Activated naive CD8-positive, alpha-beta T cell treated with anti-CD3 and anti-CD28 coated beads, Interleukin-2, amount 50 U/mL, for 24 hours (primary cell): ENCODE results near the gene TMEM158.
A peak's percentile ranks its signal among the peaks of the same experiment; 100 is the strongest.

ENCODE experiments used
- ATAC-seq: fragments of 150-1000 bp; cut with Tn5 transposase; one replicate; pipeline ENCODE4 v1.10.0; 2021
- DNase-seq: peaks from one replicate; pipeline ENCODE4 v3.0.0; 2021
- H3K27ac Mint-ChIP-seq: one replicate; pipeline ENCODE4 v1.8.0; 2021; ENCODE audit warnings: mild to moderate bottlenecking, mixed read lengths
- H3K27me3 Mint-ChIP-seq: one replicate; pipeline ENCODE4 v1.8.0; 2021; ENCODE audit warnings: mixed read lengths
- H3K36me3 Mint-ChIP-seq: one replicate; pipeline ENCODE4 v1.8.0; 2021; ENCODE audit warnings: low read depth, mixed read lengths
- H3K4me1 Mint-ChIP-seq: one replicate; pipeline ENCODE4 v1.8.0; 2021; ENCODE audit warnings: mixed read lengths
- H3K4me3 Mint-ChIP-seq: one replicate; pipeline ENCODE4 v1.8.0; 2021; ENCODE audit warnings: mild to moderate bottlenecking, moderate library complexity, mixed read lengths
- H3K9me3 Mint-ChIP-seq: one replicate; pipeline ENCODE4 v1.8.0; 2021; ENCODE audit warnings: mixed read lengths

Gene TMEM158

DNA sequence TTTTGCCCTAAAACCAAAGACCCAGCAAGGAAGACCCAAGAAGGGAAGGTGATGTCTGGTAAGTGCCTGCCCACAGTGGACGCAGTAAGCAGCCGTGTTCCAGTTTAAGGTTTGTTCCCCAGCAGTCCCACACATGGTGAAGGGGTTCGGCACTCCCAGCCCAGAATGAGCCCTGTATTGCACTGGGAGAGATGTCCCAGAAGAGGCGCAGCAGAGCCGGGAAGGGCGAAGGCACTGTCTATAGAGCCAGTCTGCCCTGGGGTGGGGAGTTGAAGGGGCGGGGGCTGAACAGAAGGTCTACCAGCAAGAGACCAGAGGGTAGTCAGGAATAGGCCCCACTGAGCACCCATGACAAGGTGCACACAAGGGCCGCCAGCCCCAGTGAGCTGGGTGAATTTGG is 6.4 kb downstream of the TMEM158 start:
- Mint-ChIP-seq H3K4me1 (peaks cover 8% of the 10 kb centered on the region), H3K27me3 (peaks cover 59% of the 10 kb centered on the region), H3K4me3 (no peak overlapping the region), H3K36me3 (no peaks in the 10 kb centered on the region), H3K27ac (no peak overlapping the region), H3K9me3 (no peaks in the 10 kb centered on the region)
- no peak for DNase-seq
- no peak for ATAC-seq

DNA sequence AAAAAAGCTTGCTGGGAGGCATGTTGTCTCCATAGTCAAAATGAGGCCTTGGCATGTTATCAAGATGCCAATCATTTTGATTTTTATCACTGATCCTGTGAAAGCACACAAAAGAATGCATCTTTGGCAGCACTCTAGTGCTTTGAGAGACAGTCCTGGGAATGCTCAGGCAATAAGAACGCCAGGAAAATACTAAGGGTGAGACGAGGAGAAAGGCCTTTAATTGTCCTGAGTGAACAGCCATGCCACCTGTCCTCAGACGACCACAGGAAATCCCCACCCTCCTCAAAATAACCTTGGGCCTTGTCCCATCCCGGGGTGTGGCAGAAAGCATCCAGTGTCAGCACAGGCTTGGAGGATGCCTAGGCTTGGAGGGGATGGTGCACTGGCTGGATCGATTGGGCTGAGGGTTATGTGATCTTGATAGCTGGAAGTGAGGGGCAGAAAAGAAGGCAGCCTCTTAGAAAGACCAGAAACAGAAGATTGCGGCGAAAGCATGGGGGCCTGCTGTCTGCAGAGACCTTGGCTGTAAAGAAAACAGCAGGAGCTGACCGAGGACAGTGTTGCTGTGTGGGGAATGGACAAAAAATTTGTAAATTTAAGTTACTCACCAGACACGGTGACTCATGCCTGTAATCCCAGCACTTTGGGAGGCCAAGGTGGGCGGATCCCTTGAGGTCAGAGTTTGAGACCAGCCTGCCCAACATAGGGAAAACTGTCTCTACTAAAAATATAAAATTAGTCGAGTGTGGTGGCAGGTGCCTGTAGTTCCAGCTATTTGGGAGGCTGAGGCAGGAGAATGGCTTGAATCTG is 7.3 kb downstream of the TMEM158 start:
- DNase-seq (no peak), ATAC-seq (no peak)
- H3K4me3 Mint-ChIP-seq: no peak overlapping the region
- no peak overlapping the region for H3K27ac Mint-ChIP-seq
- H3K36me3 Mint-ChIP-seq: no peaks in the 10 kb centered on the region
- H3K27me3 Mint-ChIP-seq: peaks cover 52% of the 10 kb centered on the region
- H3K9me3 Mint-ChIP-seq: no peaks in the 10 kb centered on the region
- H3K4me1 Mint-ChIP-seq: no peaks in the 10 kb centered on the region

DNA sequence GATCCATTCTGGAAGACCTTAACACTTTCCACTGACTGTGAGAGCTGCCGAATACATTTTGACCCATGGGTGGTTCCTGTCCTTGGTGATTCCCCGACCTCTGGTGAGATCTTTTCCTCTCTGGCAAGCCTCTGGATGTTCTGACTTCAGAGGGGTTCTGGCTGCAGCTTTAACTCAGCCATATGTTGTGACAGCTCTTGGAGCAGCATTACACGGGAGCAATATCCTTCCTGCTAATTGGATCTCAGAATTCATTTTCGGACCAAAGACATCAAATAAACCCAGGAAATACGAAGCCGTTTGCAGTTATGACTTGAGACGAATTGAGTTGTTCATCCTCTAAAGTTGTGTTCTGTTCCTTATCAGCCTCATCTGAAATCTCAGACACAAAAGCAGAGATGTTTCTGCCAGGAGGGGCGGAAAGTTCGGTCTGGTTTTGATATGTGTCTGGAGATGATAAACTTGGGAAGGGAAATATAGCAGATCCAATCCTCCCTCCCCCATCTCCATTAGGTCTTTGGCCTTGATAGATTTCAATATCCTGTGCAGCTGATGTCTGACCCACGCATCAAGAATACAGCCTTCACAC is 10.0 kb downstream of the TMEM158 start:
- DNase-seq (no peak), ATAC-seq (no peak)
- peaks cover 37% of the 10 kb centered on the region for H3K27me3 Mint-ChIP-seq
- H3K4me3 Mint-ChIP-seq: no peak overlapping the region
- no peaks in the 10 kb centered on the region for H3K36me3 Mint-ChIP-seq
- H3K4me1 Mint-ChIP-seq: no peaks in the 10 kb centered on the region
- no peak overlapping the region for H3K27ac Mint-ChIP-seq
- no peaks in the 10 kb centered on the region for H3K9me3 Mint-ChIP-seq

DNA sequence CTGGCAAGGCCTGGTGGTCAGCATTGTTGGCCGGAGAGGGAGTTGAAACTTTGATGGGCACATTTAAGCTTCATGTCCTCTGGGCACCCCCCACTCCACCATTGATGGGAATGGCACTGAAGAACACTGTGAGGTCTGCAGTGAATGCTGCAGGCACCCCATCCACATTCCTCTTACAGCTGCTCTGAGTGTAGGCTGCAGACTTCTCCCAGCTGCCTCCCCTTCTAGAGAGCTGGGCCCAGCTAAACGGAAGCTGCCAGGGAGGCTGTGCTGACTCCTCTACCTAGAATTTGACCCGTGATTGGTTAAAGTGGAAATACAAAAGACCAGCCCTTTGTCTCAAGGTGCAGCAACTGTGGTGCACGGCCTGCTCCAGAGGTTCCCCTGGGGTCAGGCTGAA is 10.6 kb downstream of the TMEM158 start:
- ATAC-seq: no peak
- Mint-ChIP-seq H3K4me3 (no peak overlapping the region), H3K36me3 (no peaks in the 10 kb centered on the region), H3K27ac (no peak overlapping the region), H3K27me3 (peaks cover 36% of the 10 kb centered on the region), H3K4me1 (peaks cover 3% of the 10 kb centered on the region), H3K9me3 (no peaks in the 10 kb centered on the region)
- DNase-seq: no peak

DNA sequence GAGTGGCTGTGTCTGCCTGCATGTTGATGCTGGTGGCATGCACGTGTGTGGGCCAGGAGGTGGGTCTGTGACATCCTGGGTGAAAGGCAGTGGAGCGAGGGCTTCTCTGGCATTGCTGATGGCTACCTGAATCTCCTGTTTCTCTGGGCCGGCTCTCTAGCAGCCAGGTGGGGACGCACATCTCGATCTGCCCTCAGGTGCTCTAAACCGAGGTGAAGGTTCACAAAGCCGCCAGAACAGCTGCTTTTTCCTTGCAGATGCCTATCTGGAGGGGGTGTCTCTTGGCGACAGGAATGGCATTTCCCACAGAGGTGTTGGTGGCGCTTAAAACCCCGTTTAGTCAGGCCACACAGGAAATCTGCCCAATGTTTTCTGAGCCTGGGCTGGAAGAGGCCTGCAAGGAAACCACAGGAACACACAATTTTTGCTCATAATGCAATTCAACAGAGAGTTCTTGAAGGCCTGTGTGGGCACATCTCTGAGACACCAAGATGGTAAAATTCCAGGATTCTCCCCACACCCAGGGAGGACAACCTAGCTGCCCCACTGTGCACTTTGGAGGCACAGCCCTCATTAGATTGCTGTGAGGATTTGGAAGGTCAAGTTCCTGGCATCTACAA is 11.9 kb downstream of the TMEM158 start:
- ATAC-seq (no peak), DNase-seq (no peak)
- Mint-ChIP-seq H3K4me3 (no peak overlapping the region), H3K27me3 (peaks cover 29% of the 10 kb centered on the region), H3K36me3 (no peaks in the 10 kb centered on the region), H3K4me1 (peaks cover 9% of the 10 kb centered on the region), H3K9me3 (no peaks in the 10 kb centered on the region), H3K27ac (no peak overlapping the region)

DNA sequence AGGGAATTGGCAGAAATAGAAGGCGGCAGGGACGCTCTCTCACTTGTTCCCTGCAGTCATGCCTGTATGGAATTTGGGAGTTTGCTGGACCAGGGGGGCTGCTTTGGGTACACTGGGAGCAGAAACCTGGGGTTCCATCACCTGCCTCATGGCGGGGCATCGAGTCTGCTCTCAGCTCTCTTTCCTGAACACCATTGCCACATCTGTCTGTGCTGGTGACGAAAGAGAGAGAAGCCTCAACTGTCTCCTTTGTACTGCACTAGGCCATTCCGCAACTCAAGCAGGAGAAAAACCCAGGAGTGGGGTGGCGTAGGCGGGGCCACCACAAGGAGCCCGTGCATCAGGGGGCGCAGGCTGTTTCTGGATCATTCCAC is 14.0 kb downstream of the TMEM158 start:
- H3K4me3 Mint-ChIP-seq: no peak overlapping the region
- ATAC-seq: no peak
- no peak for DNase-seq
- H3K4me1 Mint-ChIP-seq: peaks cover 20% of the 10 kb centered on the region
- no peak overlapping the region for H3K27ac Mint-ChIP-seq
- H3K9me3 Mint-ChIP-seq: no peaks in the 10 kb centered on the region
- H3K27me3 Mint-ChIP-seq: peaks cover 26% of the 10 kb centered on the region
- no peaks in the 10 kb centered on the region for H3K36me3 Mint-ChIP-seq

DNA sequence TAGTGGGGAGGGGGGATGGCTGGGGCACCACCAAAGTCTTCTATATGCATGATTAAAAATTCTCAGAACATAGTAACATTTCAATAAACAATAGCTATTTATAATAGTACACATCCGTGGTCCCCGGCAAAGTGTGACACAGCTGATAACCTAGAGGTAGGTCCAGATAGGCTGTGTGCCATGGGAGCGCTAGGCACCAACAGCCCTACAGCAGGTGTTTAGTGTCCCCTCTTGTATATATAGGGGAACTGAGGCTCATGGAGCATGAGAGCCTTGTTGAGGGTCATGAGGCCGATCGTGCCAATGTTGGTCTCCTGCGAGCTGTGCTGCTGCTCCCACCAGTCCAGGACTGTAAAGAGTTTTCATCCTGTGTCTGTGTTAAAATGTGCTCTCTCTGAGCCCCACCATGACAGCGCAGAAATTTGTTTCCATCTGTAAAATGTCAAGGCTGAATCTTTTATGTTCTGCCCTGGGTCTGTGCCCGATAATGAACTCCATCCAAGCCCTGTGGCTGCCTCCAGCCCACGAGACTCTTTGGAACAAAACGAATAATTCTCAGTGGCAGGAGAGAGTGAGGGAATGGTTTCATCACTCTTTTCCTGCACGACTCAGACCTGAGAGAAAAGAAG is 14.5 kb downstream of the TMEM158 start:
- Mint-ChIP-seq H3K27ac (no peak overlapping the region), H3K9me3 (no peaks in the 10 kb centered on the region), H3K36me3 (no peaks in the 10 kb centered on the region), H3K4me3 (no peak overlapping the region), H3K27me3 (peaks cover 25% of the 10 kb centered on the region), H3K4me1 (peaks cover 20% of the 10 kb centered on the region)
- DNase-seq: no peak
- ATAC-seq: no peak

DNA sequence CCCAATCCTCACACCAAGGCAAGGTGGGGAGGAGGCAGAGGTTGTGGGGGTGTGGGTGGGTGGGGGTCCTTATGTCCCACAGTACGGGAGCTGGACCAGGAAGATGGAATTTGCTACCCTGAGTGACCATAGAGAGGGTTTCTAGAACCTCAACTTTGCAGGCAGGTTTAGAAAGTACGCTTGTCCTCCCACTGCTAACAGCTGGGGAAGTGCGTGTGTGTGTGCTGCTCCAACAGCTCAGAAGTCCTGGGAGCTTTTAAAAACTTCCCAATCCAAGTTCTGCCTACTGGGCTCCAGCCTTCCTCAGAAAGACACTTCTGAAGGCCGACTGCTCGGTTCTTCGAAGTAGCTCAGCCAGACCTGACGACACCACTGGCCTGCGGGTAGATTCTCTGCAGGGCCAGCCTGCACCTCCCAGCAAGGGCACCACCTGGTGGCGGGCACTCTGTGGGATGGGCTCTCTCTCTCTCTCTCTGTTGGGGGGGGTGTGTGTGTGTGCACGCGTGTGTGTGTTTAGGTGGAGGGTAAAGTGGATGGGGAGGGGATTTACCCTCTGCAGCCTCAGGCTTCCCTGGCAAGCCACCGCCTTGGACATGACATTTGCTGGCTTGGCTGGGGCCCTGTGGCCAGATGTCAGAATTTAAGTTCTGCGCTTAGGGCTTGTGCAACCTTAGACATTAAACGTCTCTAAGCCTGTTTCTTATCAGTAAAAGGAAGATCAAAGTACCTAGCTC is 15.6 kb downstream of the TMEM158 start:
- no peak overlapping the region for H3K4me3 Mint-ChIP-seq
- peaks cover 20% of the 10 kb centered on the region for H3K4me1 Mint-ChIP-seq
- H3K27ac Mint-ChIP-seq: no peak overlapping the region
- H3K9me3 Mint-ChIP-seq: no peaks in the 10 kb centered on the region
- peak; percentile 80 for ATAC-seq
- H3K27me3 Mint-ChIP-seq: peaks cover 25% of the 10 kb centered on the region
- peak; percentile 82 for DNase-seq
- H3K36me3 Mint-ChIP-seq: no peaks in the 10 kb centered on the region

DNA sequence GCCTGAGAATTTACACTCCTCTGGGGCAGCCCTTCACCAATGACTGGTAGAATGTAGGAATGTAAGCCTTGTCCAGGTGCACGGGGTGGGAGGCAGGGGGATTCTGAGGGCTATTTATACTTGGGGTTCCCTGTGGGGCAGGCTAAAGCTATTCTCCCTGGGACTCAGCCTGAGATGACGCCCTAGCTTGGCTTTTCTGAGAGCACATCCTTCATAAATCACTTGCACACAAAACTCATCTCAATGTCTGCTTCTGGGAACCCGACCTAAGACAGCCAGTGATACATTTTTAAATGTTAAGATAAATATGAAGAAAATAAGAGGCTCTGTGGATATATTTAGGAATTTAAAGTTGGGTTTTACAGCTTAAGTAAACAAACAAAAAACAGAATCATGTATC is 16.6 kb downstream of the TMEM158 start:
- Mint-ChIP-seq H3K27me3 (peaks cover 23% of the 10 kb centered on the region), H3K9me3 (no peaks in the 10 kb centered on the region)

DNA sequence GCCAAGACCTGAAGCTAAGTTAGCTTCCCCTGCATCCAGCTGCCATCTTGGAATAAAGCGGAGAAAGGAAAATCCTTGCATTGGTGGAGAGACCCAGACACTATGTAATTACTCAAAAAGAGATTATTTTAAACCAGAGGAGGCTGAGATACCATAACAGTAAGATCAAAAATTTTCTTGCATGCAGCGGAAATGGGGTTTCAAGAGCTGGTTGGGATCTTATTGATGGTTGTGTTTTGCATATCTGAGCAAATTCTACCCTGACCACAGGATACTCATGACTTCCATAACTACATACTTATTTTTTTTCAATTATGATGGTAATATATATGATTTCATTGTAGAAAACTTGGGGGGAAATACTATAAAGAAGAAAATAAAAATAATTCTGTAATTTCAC is 17.5 kb downstream of the TMEM158 start:
- no peak for DNase-seq
- Mint-ChIP-seq H3K27me3 (peaks cover 24% of the 10 kb centered on the region), H3K27ac (no peak overlapping the region), H3K4me1 (peaks cover 20% of the 10 kb centered on the region), H3K9me3 (no peaks in the 10 kb centered on the region), H3K36me3 (no peaks in the 10 kb centered on the region), H3K4me3 (no peak overlapping the region)
- peak; percentile 45 for ATAC-seq

More for the DNA sequence above, 16.6 kb downstream of the TMEM158 start:
- peaks cover 20% of the 10 kb centered on the region for H3K4me1 Mint-ChIP-seq
- DNase-seq (no peak), ATAC-seq (no peak)
- no peaks in the 10 kb centered on the region for H3K36me3 Mint-ChIP-seq
- H3K27ac Mint-ChIP-seq: no peak overlapping the region
- no peak overlapping the region for H3K4me3 Mint-ChIP-seq

DNA sequence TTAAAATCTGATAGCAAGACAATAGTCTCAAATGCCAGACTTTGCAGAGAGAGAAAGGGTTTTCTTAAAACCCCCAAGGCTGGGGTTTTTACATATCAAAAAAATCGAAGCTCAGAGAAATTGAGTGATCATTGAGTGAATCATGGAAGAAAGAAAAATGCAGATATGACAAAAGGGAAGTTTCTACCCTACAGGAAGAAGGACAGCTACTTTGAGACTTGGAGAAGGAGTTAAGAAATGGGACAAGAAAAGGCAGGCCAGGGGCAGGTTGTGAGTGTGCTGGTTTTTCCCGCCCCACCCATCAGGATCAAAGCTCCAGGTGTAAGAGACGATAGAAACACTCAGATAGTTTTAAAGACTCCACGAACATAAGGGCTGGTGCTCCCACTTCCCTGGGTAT is 18.6 kb downstream of the TMEM158 start:
- Mint-ChIP-seq H3K4me1 (peaks cover 20% of the 10 kb centered on the region), H3K27me3 (peaks cover 24% of the 10 kb centered on the region), H3K9me3 (no peaks in the 10 kb centered on the region), H3K4me3 (no peak overlapping the region), H3K27ac (no peak overlapping the region), H3K36me3 (no peaks in the 10 kb centered on the region)
- ATAC-seq (no peak), DNase-seq (no peak)

DNA sequence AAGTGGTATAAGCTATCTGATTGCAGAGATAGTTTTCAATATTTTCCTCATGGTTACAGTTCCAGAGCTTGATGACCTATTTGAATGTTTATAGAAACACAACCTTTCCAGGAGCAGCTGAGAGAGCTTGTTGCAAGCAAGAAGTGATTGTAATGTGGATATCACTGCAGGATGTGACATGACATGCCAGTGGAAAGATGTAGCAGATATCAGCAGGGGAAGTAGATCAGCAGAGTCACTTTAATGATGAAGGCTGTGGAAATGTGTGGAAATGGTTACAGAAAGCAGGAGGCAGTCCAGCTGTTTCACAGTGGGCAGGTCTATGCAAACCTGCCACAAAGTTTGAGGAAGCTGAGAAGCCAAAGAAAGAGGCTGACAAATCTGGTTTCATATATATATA is 21.0 kb downstream of the TMEM158 start:
- H3K9me3 Mint-ChIP-seq: no peaks in the 10 kb centered on the region
- H3K27me3 Mint-ChIP-seq: peaks cover 13% of the 10 kb centered on the region
- H3K36me3 Mint-ChIP-seq: no peaks in the 10 kb centered on the region
- ATAC-seq (no peak), DNase-seq (no peak)
- H3K4me3 Mint-ChIP-seq: no peak overlapping the region
- H3K27ac Mint-ChIP-seq: no peak overlapping the region
- H3K4me1 Mint-ChIP-seq: peaks cover 16% of the 10 kb centered on the region

DNA sequence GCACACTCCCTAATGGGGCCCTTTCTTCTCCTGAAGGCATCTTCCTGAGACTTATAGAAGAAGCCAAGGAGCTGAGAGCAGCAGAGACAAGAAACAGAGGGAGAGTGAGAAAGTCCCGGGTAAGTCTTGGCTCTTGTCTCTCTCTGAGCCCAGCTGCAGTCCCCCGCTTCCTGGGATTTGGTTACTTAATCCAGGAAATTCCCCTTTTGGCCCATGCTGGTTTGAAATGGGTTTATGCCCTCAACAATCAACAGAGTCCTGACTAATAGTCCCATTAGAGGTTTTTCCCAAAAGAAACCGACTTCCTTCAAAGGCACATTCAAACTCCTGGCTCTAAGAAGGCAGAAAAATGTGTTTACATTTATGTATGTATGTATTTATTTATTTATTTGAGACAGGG is 22.0 kb downstream of the TMEM158 start:
- DNase-seq (no peak), ATAC-seq (no peak)
- peaks cover 10% of the 10 kb centered on the region for H3K4me1 Mint-ChIP-seq
- H3K36me3 Mint-ChIP-seq: no peaks in the 10 kb centered on the region
- H3K27me3 Mint-ChIP-seq: peaks cover 13% of the 10 kb centered on the region
- H3K27ac Mint-ChIP-seq: no peak overlapping the region
- no peaks in the 10 kb centered on the region for H3K9me3 Mint-ChIP-seq
- H3K4me3 Mint-ChIP-seq: no peak overlapping the region

DNA sequence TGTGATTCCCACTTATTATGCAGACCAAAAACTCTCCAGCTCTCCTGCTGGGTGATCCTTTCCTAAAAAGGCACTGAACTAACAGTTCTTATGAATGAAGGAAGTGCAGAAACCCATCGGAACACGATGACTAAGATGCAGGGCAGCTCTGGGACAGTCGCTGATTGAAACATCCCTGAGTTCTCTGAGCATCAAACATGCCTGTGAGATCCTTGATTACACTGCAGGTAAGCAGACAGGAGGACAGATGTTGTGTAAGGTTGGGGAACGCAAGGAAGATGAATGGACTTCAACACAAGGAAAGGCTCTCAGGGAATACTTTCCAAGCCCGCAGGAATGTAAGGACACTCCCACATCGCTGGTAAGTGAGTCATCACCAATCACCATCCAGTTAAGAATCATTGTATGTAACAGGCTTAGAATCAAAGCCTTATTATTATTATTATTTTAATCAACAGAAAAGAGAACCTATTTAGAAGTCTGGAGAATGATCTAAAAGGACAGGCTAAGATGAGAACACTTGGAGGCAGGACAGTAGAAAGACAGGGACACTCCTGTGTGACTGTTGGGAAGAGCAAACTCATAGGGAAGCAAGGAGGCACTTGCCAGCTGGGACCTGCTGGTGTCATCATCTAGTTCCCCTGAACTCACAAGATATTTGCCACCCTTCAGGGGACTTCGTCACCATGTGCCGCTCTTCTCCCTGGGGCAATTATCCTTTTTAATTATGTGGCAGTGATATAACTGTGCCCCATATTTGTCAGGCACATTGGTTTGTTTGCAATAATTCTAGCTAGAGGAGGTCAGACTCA is 26.0 kb downstream of the TMEM158 start:
- Mint-ChIP-seq H3K27me3 (peaks cover 17% of the 10 kb centered on the region), H3K4me3 (no peak overlapping the region), H3K9me3 (no peaks in the 10 kb centered on the region), H3K4me1 (peaks cover 6% of the 10 kb centered on the region), H3K27ac (no peak overlapping the region), H3K36me3 (no peaks in the 10 kb centered on the region)
- DNase-seq: no peak
- no peak for ATAC-seq
